Keratinocyte (primary cell): ENCODE data around the gene CFAP73. TPM values are rescaled to one million over a fixed set of nuclear protein-coding genes. Genes with fewer than 3 reads are reported as not detected.

Experiments
- DNase-seq: peaks from one replicate; pipeline ENCODE4 v3.0.0-alpha.2; 2011; ENCODE audit warnings: low read depth, missing footprints, low spot score
- FAIRE-seq: peaks from 2 replicates; lab custom pipeline; 2011; peaks lifted over from hg19 to GRCh38; lab: Jason Lieb, UNC
- H2AFZ ChIP-seq: 2 replicates; pipeline ENCODE4 v1.6.0; 2012; ENCODE audit warnings: low read length, control low read depth, inconsistent platforms; ENCODE audit not compliant: control insufficient read depth
- H3K27ac ChIP-seq: 2 replicates; pipeline ENCODE4 v1.5.1; 2011; ENCODE audit warnings: low read length; ENCODE audit not compliant: control insufficient read depth, insufficient read depth
- H3K27me3 ChIP-seq: 3 replicates; pipeline ENCODE4 v1.6.0; 2011; ENCODE audit warnings: low read length; ENCODE audit not compliant: control insufficient read depth, insufficient read depth; ENCODE audit errors: extremely low read depth
- H3K36me3 ChIP-seq, 2 experiments: 2 replicates in 1 of 2; 3 replicates in 1 of 2; pipeline ENCODE4 v1.5.1; 2011; ENCODE audit warnings: low read length in 2 of 2, mild to moderate bottlenecking in 1 of 2; ENCODE audit not compliant: control insufficient read depth in 2 of 2, insufficient read depth in 2 of 2; ENCODE audit errors: extremely low read depth in 1 of 2
- H3K4me1 ChIP-seq: 3 replicates; pipeline ENCODE4 v1.5.1; 2011; ENCODE audit warnings: low read length; ENCODE audit not compliant: control insufficient read depth, insufficient read depth; ENCODE audit errors: extremely low read depth
- H3K4me2 ChIP-seq: 3 replicates; pipeline ENCODE4 v1.6.0; 2011; ENCODE audit warnings: low read depth, low read length; ENCODE audit not compliant: control insufficient read depth, insufficient read depth; ENCODE audit errors: extremely low read depth
- H3K4me3 ChIP-seq, 3 experiments: fragments of 200-600 bp in 1 of 3; sonication (generic) in 1 of 3; 2 replicates in 2 of 3; 3 replicates in 1 of 3; pipeline ENCODE4 v1.5.1; 2011 to 2016; ENCODE audit warnings: low read length in 3 of 3, mild to moderate bottlenecking in 3 of 3, control low read depth in 2 of 3, inconsistent platforms in 1 of 3, low read depth in 1 of 3, mixed read lengths in 1 of 3, mixed run types in 1 of 3, moderate library complexity in 1 of 3; ENCODE audit not compliant: control insufficient read depth in 2 of 3, insufficient read depth in 2 of 3; ENCODE audit errors: extremely low read depth in 1 of 3
- H3K79me2 ChIP-seq: 2 replicates; pipeline ENCODE4 v1.6.0; 2012; ENCODE audit warnings: low read length; ENCODE audit not compliant: control insufficient read depth, insufficient read depth
- H3K9ac ChIP-seq: 3 replicates; pipeline ENCODE4 v1.6.0; 2011; ENCODE audit warnings: low read length; ENCODE audit not compliant: control insufficient read depth, insufficient read depth; ENCODE audit errors: extremely low read depth
- H3K9me1 ChIP-seq: 3 replicates; pipeline ENCODE4 v1.6.0; 2011; ENCODE audit warnings: low read length; ENCODE audit not compliant: control insufficient read depth, insufficient read depth; ENCODE audit errors: extremely low read depth
- H3K9me3 ChIP-seq: 2 replicates; pipeline ENCODE4 v1.5.1; 2012; ENCODE audit warnings: low read depth, low read length; ENCODE audit not compliant: control insufficient read depth
- H4K20me1 ChIP-seq: 3 replicates; pipeline ENCODE4 v1.6.0; 2011; ENCODE audit warnings: low read length; ENCODE audit not compliant: control insufficient read depth, insufficient read depth; ENCODE audit errors: extremely low read depth
- EZH2 ChIP-seq: IDR thresholded peaks from one replicate; pipeline ENCODE4 v1.6.1; 2012; ENCODE audit warnings: inconsistent platforms, mild to moderate bottlenecking, low read length, moderate library complexity
- dilution Hi-C: fragments of 300-500 bp; cut with MboI; formaldehyde crosslinking; loops from one replicate; pipeline ENCODE4 v1.7.0; 2020; ENCODE audit warnings: low sequenced_read_pairs; ENCODE audit not compliant: extremely low pct_ligation_motif_present
- polyA plus RNA-seq, 5 experiments: library from polyadenylated mRNA; depleted of rRNA in 3 of 5; stranded (reverse) in 3 of 5; stranded (forward) in 1 of 5; unstranded in 1 of 5; fragments of >200 nt; gene quantifications; 1 replicate in 1 of 5; 2 replicates in 3 of 5; 3 replicates in 1 of 5; pipeline versions ENCODE4 v1.2.1 to v1.2.3, GENCODE V29; 2011 to 2012; ENCODE audit warnings: missing spikeins in 2 of 5, low read depth in 1 of 5, low replicate concordance in 1 of 5
- TF ChIP-seq, protein P1 (sequence below), 3 experiments: IDR thresholded peaks in 1 of 3; conservative IDR thresholded peaks in 1 of 3; optimal IDR thresholded peaks in 1 of 3; 2 replicates in 2 of 3; 3 replicates in 1 of 3; pipeline versions ENCODE3 to v1.5.1; 2011; ENCODE audit warnings: low read length in 3 of 3, mild to moderate bottlenecking in 3 of 3, moderate library complexity in 2 of 3, control low read depth in 1 of 3, inconsistent platforms in 1 of 3; ENCODE audit not compliant: insufficient read depth in 2 of 3; ENCODE audit errors: extremely low read depth in 1 of 3

Gene CFAP73
- polyA plus RNA-seq, 1 donor (not counting 4 experiments of a cell fraction or from before 2014, with no cell fraction given): not detected

GRCh38 chr12:113159937-113160336, 10.4 kb downstream of the CFAP73 start:
- Histone ChIP-seq H4K20me1 (no peaks in the 10 kb centered on the region), H3K4me2 (no peak overlapping the region), H2AFZ (no peak overlapping the region), H3K79me2 (no peaks in the 10 kb centered on the region), H3K9me3 (no peaks in the 10 kb centered on the region), H3K36me3 (peaks cover 25 to 37% of the 10 kb centered on the region in 2 experiments), H3K27ac (no peak overlapping the region), H3K9ac (no peak overlapping the region), H3K9me1 (no peaks in the 10 kb centered on the region), H3K4me3 (no peak overlapping the region), H3K27me3 (peaks cover 5% of the 10 kb centered on the region), H3K4me1 (peaks cover 3% of the 10 kb centered on the region)
- dilution Hi-C loops: loop anchor here (25.0 kb wide), 1 partner anchor 98 kb away; the partner anchor contains the start of gene DTX1
- DNase-seq: no peak
- no peak for TF ChIP-seq EZH2
- TF ChIP-seq, protein P1, sequence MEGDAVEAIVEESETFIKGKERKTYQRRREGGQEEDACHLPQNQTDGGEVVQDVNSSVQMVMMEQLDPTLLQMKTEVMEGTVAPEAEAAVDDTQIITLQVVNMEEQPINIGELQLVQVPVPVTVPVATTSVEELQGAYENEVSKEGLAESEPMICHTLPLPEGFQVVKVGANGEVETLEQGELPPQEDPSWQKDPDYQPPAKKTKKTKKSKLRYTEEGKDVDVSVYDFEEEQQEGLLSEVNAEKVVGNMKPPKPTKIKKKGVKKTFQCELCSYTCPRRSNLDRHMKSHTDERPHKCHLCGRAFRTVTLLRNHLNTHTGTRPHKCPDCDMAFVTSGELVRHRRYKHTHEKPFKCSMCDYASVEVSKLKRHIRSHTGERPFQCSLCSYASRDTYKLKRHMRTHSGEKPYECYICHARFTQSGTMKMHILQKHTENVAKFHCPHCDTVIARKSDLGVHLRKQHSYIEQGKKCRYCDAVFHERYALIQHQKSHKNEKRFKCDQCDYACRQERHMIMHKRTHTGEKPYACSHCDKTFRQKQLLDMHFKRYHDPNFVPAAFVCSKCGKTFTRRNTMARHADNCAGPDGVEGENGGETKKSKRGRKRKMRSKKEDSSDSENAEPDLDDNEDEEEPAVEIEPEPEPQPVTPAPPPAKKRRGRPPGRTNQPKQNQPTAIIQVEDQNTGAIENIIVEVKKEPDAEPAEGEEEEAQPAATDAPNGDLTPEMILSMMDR (optimal IDR thresholded peaks at IDR 0.05 in 1 of 3, IDR thresholded peaks at IDR 0.05 in 1 of 3, conservative IDR thresholded peaks at IDR 0.05 in 1 of 3; ENCODE audit: extremely low read depth in 1 of 3, insufficient read depth in 2 of 3, low read length in 3 of 3): no peak
- FAIRE-seq: no peak

GRCh38 chr12:113161415-113162016, 12.0 kb downstream of the CFAP73 start:
- dilution Hi-C loops: loop anchor here (25.0 kb wide), 1 partner anchor 99 kb away; the partner anchor contains the start of gene DTX1
- H3K9ac ChIP-seq: no peak overlapping the region
- DNase-seq: no peak
- no peaks in the 10 kb centered on the region for H3K79me2 ChIP-seq
- H3K9me1 ChIP-seq: no peaks in the 10 kb centered on the region
- H4K20me1 ChIP-seq: no peaks in the 10 kb centered on the region
- H3K9me3 ChIP-seq: no peaks in the 10 kb centered on the region
- H3K4me2 ChIP-seq: no peak overlapping the region
- peaks cover 3% of the 10 kb centered on the region for H3K4me1 ChIP-seq
- no peak overlapping the region for H2AFZ ChIP-seq
- peaks cover 36 to 43% of the 10 kb centered on the region in 2 experiments for H3K36me3 ChIP-seq
- H3K27me3 ChIP-seq: no peaks in the 10 kb centered on the region
- FAIRE-seq: no peak
- TF ChIP-seq, protein P1 (optimal IDR thresholded peaks at IDR 0.05 in 1 of 3, IDR thresholded peaks at IDR 0.05 in 1 of 3, conservative IDR thresholded peaks at IDR 0.05 in 1 of 3; ENCODE audit: extremely low read depth in 1 of 3, insufficient read depth in 2 of 3, low read length in 3 of 3): no peak
- TF ChIP-seq EZH2: no peak
- H3K27ac ChIP-seq: no peak overlapping the region
- H3K4me3 ChIP-seq: no peak overlapping the region
